T-helper 9 cell (primary cell): ENCODE results near the gene PRCD.
"Not testable (repeated sequence)": the region's sequence is repeated elsewhere in the genome, so short reads cannot be mapped to it uniquely, and the experiment has no call there.

Experiments
- DNase-seq: peaks from one replicate; pipeline ENCODE4 v3.0.0-alpha.2; 2020

PRCD gene

DNA sequence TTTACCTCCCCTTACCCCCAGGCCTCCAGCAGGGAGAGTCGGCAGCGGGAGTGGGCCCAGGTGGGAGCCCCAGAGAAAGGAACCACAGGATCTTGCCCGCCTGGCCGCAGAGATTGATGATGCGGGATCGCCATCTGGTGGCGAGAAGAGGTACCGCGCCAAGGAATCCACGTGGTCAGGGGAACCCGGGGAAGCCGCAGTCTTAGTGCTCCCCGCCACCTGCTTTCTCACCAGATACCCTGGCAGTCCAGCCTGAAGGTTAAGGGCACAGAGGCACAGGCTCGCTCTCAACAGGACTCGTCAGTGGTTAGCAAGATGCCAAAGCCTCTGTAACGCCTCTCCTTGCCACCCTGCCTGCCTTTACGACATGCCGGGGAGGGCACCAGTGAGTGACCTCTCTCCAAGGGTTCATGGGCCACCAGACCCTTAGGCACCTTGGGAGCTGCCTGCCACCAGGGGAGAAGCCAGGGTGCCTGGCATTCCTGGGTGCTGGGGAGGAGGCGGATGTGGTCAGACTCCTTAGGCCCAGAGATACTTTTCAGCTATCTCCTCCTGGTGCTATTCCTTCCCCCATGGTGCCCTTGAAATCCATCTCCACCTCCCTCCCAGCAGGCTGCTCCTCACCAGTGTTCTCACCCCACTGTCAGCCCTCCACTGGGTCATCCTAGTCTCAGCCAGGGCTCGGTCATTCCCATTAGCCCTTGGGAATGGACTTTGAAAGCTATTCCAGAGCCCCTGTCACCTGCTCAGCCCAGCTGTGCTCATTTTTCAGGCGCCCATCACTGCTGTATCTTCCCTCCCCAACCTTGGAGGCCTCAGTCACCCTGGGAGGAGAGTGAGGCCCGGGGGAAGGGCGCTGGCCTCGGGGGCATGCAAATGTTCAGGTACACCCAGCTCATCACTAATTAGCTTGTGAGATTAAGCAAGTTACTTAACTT lies 33.2 kb upstream of the PRCD start:
- DNase-seq: peak; percentile 84

DNA sequence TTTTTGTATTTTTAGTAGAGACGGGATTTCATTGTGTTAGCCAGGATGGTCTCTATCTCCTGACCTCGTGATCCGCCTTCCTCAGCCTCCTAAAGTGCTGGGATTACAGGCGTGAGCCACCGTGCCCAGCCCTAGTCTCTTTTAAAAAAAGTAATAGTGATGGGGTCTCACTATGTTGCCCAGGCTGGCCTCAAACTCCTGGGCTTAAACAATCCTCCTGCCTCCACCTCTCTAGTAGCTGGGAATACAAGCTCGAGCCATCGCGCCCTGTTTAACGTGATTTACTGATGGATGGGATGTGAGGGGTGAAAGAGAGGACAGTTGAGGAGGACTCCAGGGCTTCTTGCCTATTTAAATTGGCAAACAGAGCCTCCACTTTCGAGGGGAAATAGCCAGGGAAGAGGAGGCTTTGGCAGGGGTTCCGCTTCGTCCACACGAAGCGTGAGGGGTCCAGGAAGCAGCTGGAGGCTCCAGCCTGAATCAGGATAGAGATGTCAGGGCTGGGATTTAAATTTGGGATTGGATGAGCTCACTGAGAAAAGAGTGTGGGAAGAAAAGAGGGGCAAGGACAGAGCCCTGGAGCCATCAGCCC lies 31.3 kb upstream of the PRCD start:
- not testable (repeated sequence) for DNase-seq

DNA sequence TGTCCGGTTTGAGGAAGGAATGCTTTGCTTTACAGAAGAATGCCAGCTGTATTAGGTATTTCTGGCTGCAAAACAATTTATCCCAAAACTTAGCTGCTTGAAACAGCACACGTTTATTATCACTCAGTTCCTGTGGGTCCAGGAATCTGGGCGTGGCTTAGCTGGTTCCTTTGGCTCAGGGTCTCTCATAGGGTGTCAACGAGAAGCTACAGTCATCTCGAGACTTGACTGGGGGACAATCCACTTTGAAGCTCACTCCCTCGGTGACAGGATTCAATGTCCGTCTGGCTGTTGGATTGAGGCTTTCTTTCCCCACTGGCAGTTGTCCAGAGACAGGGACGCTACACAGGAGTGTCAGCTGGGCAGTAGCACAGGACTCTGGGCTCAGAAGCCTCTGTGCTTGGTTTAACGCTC lies 29.0 kb upstream of the PRCD start:
- DNase-seq: no peak

- DNase-seq: no peak
Measured at GRCh38 chr17:76511668-76512365, 28.0 kb upstream of the PRCD start.

GRCh38 chr17:76512366-76513305 lies 27.2 kb upstream of the PRCD start:
- DNase-seq: no peak

GRCh38 chr17:76513306-76513692 lies 26.5 kb upstream of the PRCD start:
- no peak for DNase-seq

GRCh38 chr17:76514355-76514754 lies 25.5 kb upstream of the PRCD start:
- DNase-seq: not testable (repeated sequence)

- DNase-seq: peak; percentile 73
Measured at GRCh38 chr17:76515274-76515949, 24.4 kb upstream of the PRCD start.

DNA sequence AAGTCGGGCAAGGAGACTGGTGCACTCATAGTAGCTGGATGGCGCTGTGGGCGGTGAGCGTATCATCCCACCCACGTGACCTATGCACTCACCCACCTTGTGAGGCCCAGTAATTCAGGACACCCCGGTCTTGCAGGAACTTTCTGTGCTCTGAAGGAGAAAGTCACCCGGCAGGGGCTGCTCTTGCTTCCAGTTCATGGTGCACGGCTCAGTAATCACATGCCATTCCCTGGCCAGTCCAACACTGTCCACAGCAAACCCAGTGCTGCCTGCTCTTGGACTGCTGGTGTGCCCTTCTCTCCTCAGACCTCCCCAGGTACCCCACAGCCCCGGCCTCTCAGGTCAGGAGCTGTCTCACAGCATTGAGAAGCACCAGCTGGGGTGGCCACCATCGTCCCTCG lies 22.2 kb upstream of the PRCD start:
- no peak for DNase-seq

- DNase-seq: no peak
Measured at GRCh38 chr17:76519048-76519966, 20.5 kb upstream of the PRCD start.

DNA sequence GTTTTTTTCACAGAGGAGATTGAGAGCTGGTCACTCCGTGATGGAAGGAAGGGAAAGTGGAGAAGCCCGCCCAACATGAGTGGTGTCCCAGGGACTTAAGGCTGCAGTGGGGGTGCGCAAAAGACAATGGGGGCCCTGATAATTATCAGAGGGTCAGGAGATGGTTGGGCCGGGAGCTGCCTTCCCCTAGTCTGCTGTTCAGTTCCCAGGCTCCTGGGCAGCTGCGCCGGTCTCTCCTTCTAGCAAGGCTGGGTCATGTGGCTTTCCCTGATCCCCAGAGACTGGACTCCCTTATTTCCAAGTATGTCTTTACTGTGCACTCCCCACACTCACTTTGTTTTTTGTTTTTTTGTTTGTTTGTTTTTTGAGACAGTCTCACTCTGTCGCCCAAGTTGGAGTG lies 18.6 kb upstream of the PRCD start:
- no peak for DNase-seq

GRCh38 chr17:76521683-76522082 lies 18.2 kb upstream of the PRCD start:
- not testable (repeated sequence) for DNase-seq

GRCh38 chr17:76523084-76524037 lies 16.5 kb upstream of the PRCD start:
- DNase-seq: peak; percentile 82

DNA sequence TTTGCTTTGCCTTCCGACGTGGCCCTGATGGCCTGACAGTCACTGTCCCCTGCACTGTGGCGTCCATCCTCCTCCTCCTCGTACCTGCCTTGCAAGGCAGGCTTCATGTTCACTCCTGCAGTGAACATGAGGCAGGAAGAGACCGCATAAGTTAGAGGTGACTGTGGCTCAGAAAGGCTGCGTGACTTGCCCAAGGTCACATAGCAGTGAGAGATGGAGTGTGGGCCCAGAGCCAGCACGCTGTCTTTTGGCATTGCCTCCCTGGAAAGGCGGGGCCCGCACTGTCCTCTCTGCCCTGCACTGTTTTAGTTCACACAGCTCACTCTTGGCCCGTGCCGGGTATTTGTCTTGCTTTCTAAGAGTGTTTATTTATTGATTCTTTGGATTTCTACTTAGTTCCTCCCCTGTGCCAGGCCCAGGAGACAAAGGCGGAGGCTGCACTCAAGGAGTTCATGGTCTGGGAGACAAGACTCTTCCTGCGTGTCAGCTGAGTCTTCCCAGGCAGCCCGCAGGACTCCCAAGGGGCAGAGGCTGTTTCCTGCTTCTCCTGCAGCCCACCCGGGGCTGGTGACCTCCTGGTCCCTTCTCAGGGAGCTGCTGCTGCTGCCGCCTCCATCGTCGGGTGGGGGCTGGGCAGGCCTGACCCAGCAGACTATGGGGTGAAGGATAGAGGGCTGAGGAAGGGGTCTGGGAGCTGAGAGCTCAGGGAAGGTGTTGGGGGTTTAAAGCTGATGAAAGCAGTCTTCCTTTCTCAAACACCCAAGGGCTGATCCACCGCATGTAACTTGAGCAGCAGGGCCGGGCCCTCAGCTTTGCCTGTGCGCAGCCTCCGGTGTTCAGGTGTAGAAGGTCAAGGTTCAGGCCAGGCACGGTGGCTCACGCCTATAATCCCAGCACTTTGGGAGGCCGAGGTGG lies 15.0 kb upstream of the PRCD start:
- DNase-seq: no peak

GRCh38 chr17:76525513-76525833 lies 14.4 kb upstream of the PRCD start:
- not testable (repeated sequence) for DNase-seq

GRCh38 chr17:76527016-76527415 lies 12.8 kb upstream of the PRCD start:
- DNase-seq: not testable (repeated sequence)

DNA sequence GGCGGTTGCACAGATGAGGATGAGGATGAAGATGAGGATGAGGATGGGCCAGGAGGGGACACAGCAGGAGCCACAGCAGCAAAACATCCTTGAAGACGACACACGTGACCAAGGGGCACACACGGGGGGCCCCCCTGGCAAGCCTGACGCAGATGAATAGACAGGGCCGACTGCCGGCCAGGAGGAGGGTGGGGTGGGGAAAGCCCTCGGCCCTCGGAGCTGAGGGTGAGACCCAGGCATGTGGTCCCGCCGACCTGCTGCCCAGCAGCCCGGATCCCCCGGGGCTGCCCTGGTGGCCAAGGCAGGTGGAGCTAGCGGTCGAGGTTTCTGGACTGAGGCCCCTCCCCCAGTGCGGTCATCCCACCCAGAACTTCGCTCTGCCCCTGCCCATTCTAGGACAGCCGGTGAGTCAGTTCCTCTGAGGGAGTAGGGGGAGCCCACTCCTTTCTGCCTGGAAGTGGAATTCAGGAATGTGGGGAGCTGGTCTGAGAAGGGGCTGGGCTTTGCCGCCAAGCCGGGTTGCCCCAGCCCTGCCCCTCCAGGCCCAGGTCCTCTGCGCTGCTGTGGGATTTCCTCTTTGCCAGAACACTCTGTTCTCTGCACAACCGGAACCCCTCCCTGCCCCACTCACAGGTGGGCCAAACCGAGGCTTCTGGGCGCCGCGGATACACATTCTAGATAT lies 12.3 kb upstream of the PRCD start:
- peak; percentile 36 for DNase-seq

DNA sequence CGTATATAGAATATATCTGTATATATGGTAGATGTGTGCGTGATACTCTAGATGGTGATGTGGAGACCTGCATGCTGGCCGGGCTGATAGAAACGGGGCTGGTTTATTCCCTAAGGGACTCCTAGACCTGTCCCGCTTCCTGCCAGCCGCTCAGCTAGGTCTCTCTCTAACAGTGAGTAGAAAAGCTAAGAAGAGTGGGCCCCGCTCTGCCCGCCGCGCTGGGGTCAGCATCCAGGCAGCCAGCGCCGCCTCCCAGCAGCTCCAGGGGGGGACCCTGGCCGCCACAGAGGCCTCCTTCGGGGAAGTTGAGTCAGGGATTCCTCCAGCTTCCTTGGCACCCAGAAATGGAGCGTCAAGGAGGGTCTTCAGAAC lies 11.7 kb upstream of the PRCD start:
- no peak for DNase-seq
